ENCODE results near the gene OR52B6. TPM values are rescaled to one million over a fixed set of nuclear protein-coding genes. Genes with fewer than 3 reads are reported as not detected.

The OR52B6 gene
- total and polyA plus RNA-seq, 2 experiments from 2014 or later: not detected

DNA sequence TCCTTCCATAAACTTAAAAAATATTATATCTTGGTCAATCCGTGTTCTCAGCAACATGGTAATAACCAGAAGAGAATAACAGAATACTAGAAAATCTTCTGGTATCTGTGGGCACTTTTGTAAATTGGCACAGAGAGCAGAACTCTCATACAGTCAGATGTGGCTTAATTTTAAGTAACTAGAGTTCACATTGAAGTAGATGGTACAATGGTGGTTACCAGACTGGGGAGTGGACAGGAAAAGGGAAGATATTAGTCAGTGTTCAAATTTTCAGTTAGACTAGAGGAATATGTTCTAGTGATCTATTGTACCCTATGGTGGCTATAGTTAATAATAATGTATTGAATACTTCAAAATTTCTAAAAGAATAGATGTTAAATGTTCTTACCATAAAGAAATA is 39.2 kb upstream of the OR52B6 start:
- Histone ChIP-seq H3K79me2 (ENCODE audit: insufficient read depth) (no peaks in the 10 kb centered on the region), H3K4me1 (ENCODE audit: insufficient read depth) (no peaks in the 10 kb centered on the region), H3K9me2 (ENCODE audit: insufficient read depth) (peaks cover 3% of the 10 kb centered on the region), H2AFZ (no peak overlapping the region), H3F3A (ENCODE audit: insufficient read depth) (no peaks in the 10 kb centered on the region), H3K27me3 (replicated peaks; ENCODE audit: insufficient read depth) (no peaks in the 10 kb centered on the region), H3K27ac (no peak overlapping the region), H3K9ac (no peak overlapping the region), H4K20me1 (ENCODE audit: insufficient read depth) (no peaks in the 10 kb centered on the region), H3K4me2 (ENCODE audit: unreplicated experiment) (no peak overlapping the region), H3K36me3 (ENCODE audit: low read depth) (no peaks in the 10 kb centered on the region), H3K4me3 (no peak overlapping the region), H3K9me3 (ENCODE audit: low read depth) (no peaks in the 10 kb centered on the region)
- TF ChIP-seq EZH2phosphoT487 (IDR thresholded peaks at IDR 0.05; ENCODE audit: insufficient read depth, low read depth): no peak
- TF ChIP-seq EZH2 (IDR thresholded peaks at IDR 0.05; ENCODE audit: insufficient read depth, poor library complexity, severe bottlenecking): no peak
- in situ Hi-C loops (cut with MboI): no loop called here
- no peak for DNase-seq
- WGBS, 2 experiments (ENCODE audit: low coverage in 1 of 2, low lambda C conversion rate in 2 of 2, missing lambda C conversion rate in 2 of 2): 15 to 20% methylated on average over 1 of the region's 1 CpG

DNA sequence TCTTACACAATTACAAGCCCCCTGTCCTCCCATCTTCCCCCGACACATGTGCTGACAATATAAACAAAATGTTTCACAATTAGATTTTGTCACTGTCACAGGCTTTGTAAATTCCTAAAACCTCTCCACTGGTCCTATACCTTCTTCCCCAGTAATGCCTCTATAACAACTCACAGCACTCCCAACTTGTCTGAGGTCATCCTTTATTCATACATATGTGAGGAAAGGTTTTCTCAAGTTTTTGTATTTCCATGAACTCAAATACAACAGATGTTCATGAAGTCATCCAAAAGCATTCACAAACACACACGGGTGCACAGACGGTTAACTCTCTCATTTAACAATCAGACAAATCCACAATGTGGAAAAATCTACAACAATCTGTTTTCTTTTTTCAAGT is 34.2 kb upstream of the OR52B6 start:
- in situ Hi-C loops (cut with MboI): no loop called here
- TF ChIP-seq EZH2 (IDR thresholded peaks at IDR 0.05; ENCODE audit: insufficient read depth, poor library complexity, severe bottlenecking): no peak
- no peak for TF ChIP-seq EZH2phosphoT487 (IDR thresholded peaks at IDR 0.05; ENCODE audit: insufficient read depth, low read depth)

DNA sequence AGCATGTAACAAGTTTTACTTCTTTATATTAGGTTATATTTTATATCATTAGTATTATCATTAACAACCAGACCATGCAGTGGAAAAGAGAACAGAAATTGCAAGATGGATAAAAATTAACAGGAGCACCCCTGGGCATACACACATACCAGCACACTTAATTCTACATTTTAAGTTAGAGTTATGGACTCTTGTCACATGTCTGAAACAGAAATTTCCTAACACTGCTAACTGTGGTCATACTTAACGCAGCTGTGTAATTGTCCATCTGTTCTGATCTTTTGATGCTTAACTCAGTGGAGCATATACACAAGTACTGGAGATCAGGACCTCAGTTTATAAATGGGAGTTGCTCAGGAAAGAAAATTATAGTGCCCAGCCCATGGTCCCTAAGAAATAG is 32.7 kb upstream of the OR52B6 start:
- H3K4me3 ChIP-seq: no peak overlapping the region
- H3K4me1 ChIP-seq (ENCODE audit: insufficient read depth): peaks cover 14% of the 10 kb centered on the region; the same call in 1 of the 2 replicates
- H3K9me3 ChIP-seq (ENCODE audit: low read depth): no peaks in the 10 kb centered on the region
- no peaks in the 10 kb centered on the region for H3K79me2 ChIP-seq (ENCODE audit: insufficient read depth)
- 97 to 100% methylated on average over 1 of the region's 1 CpG for WGBS, 2 experiments (ENCODE audit: low coverage in 1 of 2, low lambda C conversion rate in 2 of 2, missing lambda C conversion rate in 2 of 2)
- H3K4me2 ChIP-seq (ENCODE audit: unreplicated experiment): no peak overlapping the region
- in situ Hi-C loops (cut with MboI): no loop called here
- no peaks in the 10 kb centered on the region for H3K27me3 ChIP-seq (replicated peaks; ENCODE audit: insufficient read depth)
- H3K9me2 ChIP-seq (ENCODE audit: insufficient read depth): no peaks in the 10 kb centered on the region
- H3K9ac ChIP-seq: no peak overlapping the region
- H4K20me1 ChIP-seq (ENCODE audit: insufficient read depth): no peaks in the 10 kb centered on the region
- TF ChIP-seq EZH2 (IDR thresholded peaks at IDR 0.05; ENCODE audit: insufficient read depth, poor library complexity, severe bottlenecking) (no peak), EZH2phosphoT487 (IDR thresholded peaks at IDR 0.05; ENCODE audit: insufficient read depth, low read depth) (no peak)
- no peak overlapping the region for H3K27ac ChIP-seq
- H2AFZ ChIP-seq: no peak overlapping the region
- no peak for DNase-seq
- no peaks in the 10 kb centered on the region for H3K36me3 ChIP-seq (ENCODE audit: low read depth)
- no peaks in the 10 kb centered on the region for H3F3A ChIP-seq (ENCODE audit: insufficient read depth)

More for the DNA sequence above, 34.2 kb upstream of the OR52B6 start:
- H3K79me2 ChIP-seq (ENCODE audit: insufficient read depth): no peaks in the 10 kb centered on the region
- no peak overlapping the region for H3K27ac ChIP-seq
- H3K36me3 ChIP-seq (ENCODE audit: low read depth): no peaks in the 10 kb centered on the region
- no peaks in the 10 kb centered on the region for H3K9me3 ChIP-seq (ENCODE audit: low read depth)
- H4K20me1 ChIP-seq (ENCODE audit: insufficient read depth): no peaks in the 10 kb centered on the region
- no peak for DNase-seq
- peaks cover 14% of the 10 kb centered on the region; the same call in 1 of the 2 replicates for H3K4me1 ChIP-seq (ENCODE audit: insufficient read depth)
- no peaks in the 10 kb centered on the region for H3K27me3 ChIP-seq (replicated peaks; ENCODE audit: insufficient read depth)
- H2AFZ ChIP-seq: no peak overlapping the region
- H3K4me2 ChIP-seq (ENCODE audit: unreplicated experiment): no peak overlapping the region
- 53% methylated on average over 3 of the region's 3 CpGs for WGBS, 2 experiments (ENCODE audit: low coverage in 1 of 2, low lambda C conversion rate in 2 of 2, missing lambda C conversion rate in 2 of 2)
- H3K9ac ChIP-seq: no peak overlapping the region
- H3K4me3 ChIP-seq: no peak overlapping the region
- H3F3A ChIP-seq (ENCODE audit: insufficient read depth): no peaks in the 10 kb centered on the region
- no peaks in the 10 kb centered on the region for H3K9me2 ChIP-seq (ENCODE audit: insufficient read depth)

DNA sequence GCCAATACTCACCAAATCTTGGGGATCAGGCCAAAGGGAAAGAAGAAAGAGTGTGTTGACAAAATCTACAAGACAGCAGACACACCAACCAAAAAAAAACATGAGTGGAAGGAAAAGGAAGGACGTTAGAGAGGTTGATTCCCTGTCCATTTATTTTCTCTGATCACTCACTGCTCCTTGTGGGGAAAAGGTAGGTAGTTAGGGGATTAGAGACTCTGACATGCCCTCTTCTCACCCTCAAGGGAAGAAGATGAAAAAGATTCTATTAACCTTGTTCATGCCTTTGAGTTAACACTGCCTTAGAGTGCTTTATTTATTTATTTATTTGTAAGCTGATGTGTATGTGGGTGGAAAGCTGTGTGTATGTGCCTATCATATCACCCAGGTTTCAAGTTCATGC is 32.2 kb upstream of the OR52B6 start, which contains the start of gene OR52H1:
Gene OR52H1, minus strand, starts transcription at position 101 of the 400 bp plus-strand sequence. CDS start 3,035 bp downstream, outside the sequence.
- no peaks in the 10 kb centered on the region for H3K9me3 ChIP-seq (ENCODE audit: low read depth)
- peaks cover 14% of the 10 kb centered on the region; the same call in 1 of the 2 replicates for H3K4me1 ChIP-seq (ENCODE audit: insufficient read depth)
- no peak for TF ChIP-seq EZH2 (IDR thresholded peaks at IDR 0.05; ENCODE audit: insufficient read depth, poor library complexity, severe bottlenecking)
- TF ChIP-seq EZH2phosphoT487 (IDR thresholded peaks at IDR 0.05; ENCODE audit: insufficient read depth, low read depth): no peak
- 53 to 59% methylated on average over 1 of the region's 1 CpG for WGBS, 2 experiments (ENCODE audit: low coverage in 1 of 2, low lambda C conversion rate in 2 of 2, missing lambda C conversion rate in 2 of 2)
- no peak for DNase-seq
- no peaks in the 10 kb centered on the region for H4K20me1 ChIP-seq (ENCODE audit: insufficient read depth)
- H3K4me2 ChIP-seq (ENCODE audit: unreplicated experiment): no peak within 1 kb of the TSS
- H3K9ac ChIP-seq: no peak within 1 kb of the TSS
- H2AFZ ChIP-seq: no peak within 1 kb of the TSS
- no peaks in the 10 kb centered on the region for H3K36me3 ChIP-seq (ENCODE audit: low read depth)
- H3K79me2 ChIP-seq (ENCODE audit: insufficient read depth): no peaks in the 10 kb centered on the region
- in situ Hi-C loops (cut with MboI): no loop called here
- no peak within 1 kb of the TSS for H3K4me3 ChIP-seq
- no peaks in the 10 kb centered on the region for H3F3A ChIP-seq (ENCODE audit: insufficient read depth)
- H3K27ac ChIP-seq: no peak within 1 kb of the TSS
- no peaks in the 10 kb centered on the region for H3K9me2 ChIP-seq (ENCODE audit: insufficient read depth)
- H3K27me3 ChIP-seq (replicated peaks; ENCODE audit: insufficient read depth): no peaks in the 10 kb centered on the region

Data from GM23248 (cell line).